Right lobe of liver (tissue), 4 donors: ENCODE results near the gene RHOC.

Experiments
- CTCF ChIP-seq, 4 donors: fragments of 200-600 bp in 3 of 4; fragments of 450-650 bp in 1 of 4; IDR thresholded peaks; one replicate each; pipeline versions ENCODE4 v1.5.1 to v1.8.0; 2016 to 2022; ENCODE audit warnings: antibody characterized with exemption in 4 of 4, mild to moderate bottlenecking in 2 of 4
- POLR2A ChIP-seq: fragments of 450-650 bp; IDR thresholded peaks from one replicate; pipeline ENCODE4 v1.6.1; 2017; ENCODE audit warnings: antibody characterized with exemption, mild to moderate bottlenecking
- donor health status: DM: no; HTN: no; CAD: no.
- donor health status: DM: no; HTN: no; CAD: no.
- donor health status: DM: no; HTN: yes; CAD: no.

GRCh38 chr1:112717263-112717873, 10.4 kb upstream of the RHOC start:
- TF ChIP-seq CTCF (IDR thresholded peaks at IDR 0.05) (no peak), POLR2A (no peak)
